Measurements from ENCODE around the gene ENAH. TPM values are rescaled to one million over a fixed set of nuclear protein-coding genes. Genes with fewer than 3 reads are reported as not detected.
"Not testable (repeated sequence)": the region's sequence is repeated elsewhere in the genome, so short reads cannot be mapped to it uniquely, and the experiment has no call there.

ENAH gene
- total RNA-seq, 1 experiment from 2014 or later = 160 TPM

GRCh38 chr1:225514671-225515081, 138.2 kb downstream of the ENAH start:
- Histone ChIP-seq H3K36me3 (replicated peaks; ENCODE audit: control insufficient read depth, insufficient read depth, low read length) (peaks cover 7% of the 10 kb centered on the region), H3K4me3 (ENCODE audit: insufficient read depth, low read depth, low read length) (no peak overlapping the region), H3K27me3 (ENCODE audit: control insufficient read depth, insufficient read depth, low read length) (no peaks in the 10 kb centered on the region)
- peak; percentile 58 for DNase-seq

GRCh38 chr1:225513576-225513975, 139.3 kb downstream of the ENAH start:
- not testable (repeated sequence) for DNase-seq; H3K4me3 ChIP-seq (ENCODE audit: insufficient read depth, low read depth, low read length); H3K27me3 ChIP-seq (ENCODE audit: control insufficient read depth, insufficient read depth, low read length); H3K36me3 ChIP-seq (replicated peaks; ENCODE audit: control insufficient read depth, insufficient read depth, low read length)

- no peak for DNase-seq
- Histone ChIP-seq H3K36me3 (replicated peaks; ENCODE audit: control insufficient read depth, insufficient read depth, low read length) (peaks cover 6% of the 10 kb centered on the region), H3K4me3 (ENCODE audit: insufficient read depth, low read depth, low read length) (no peak overlapping the region), H3K27me3 (ENCODE audit: control insufficient read depth, insufficient read depth, low read length) (no peaks in the 10 kb centered on the region)
Observed at GRCh38 chr1:225511828-225512381, 141.0 kb downstream of the ENAH start.

- not testable (repeated sequence) for H3K27me3 ChIP-seq (ENCODE audit: control insufficient read depth, insufficient read depth, low read length); H3K4me3 ChIP-seq (ENCODE audit: insufficient read depth, low read depth, low read length); DNase-seq
- peaks cover 12% of the 10 kb centered on the region for H3K36me3 ChIP-seq (replicated peaks; ENCODE audit: control insufficient read depth, insufficient read depth, low read length)
Observed at GRCh38 chr1:225510740-225511139, 142.2 kb downstream of the ENAH start.

- Histone ChIP-seq H3K27me3 (ENCODE audit: control insufficient read depth, insufficient read depth, low read length) (no peaks in the 10 kb centered on the region), H3K36me3 (replicated peaks; ENCODE audit: control insufficient read depth, insufficient read depth, low read length) (peaks cover 12% of the 10 kb centered on the region), H3K4me3 (ENCODE audit: insufficient read depth, low read depth, low read length) (no peak overlapping the region)
- no peak for DNase-seq
Observed at GRCh38 chr1:225509770-225510169, 143.2 kb downstream of the ENAH start.

GRCh38 chr1:225509376-225509707, 143.6 kb downstream of the ENAH start:
- DNase-seq = no peak
- Histone ChIP-seq H3K27me3 (ENCODE audit: control insufficient read depth, insufficient read depth, low read length) (no peaks in the 10 kb centered on the region), H3K36me3 (replicated peaks; ENCODE audit: control insufficient read depth, insufficient read depth, low read length) (peaks cover 12% of the 10 kb centered on the region), H3K4me3 (ENCODE audit: insufficient read depth, low read depth, low read length) (no peak overlapping the region)

- DNase-seq = peak; percentile 35
- Histone ChIP-seq H3K36me3 (replicated peaks; ENCODE audit: control insufficient read depth, insufficient read depth, low read length) (peaks cover 12% of the 10 kb centered on the region), H3K4me3 (ENCODE audit: insufficient read depth, low read depth, low read length) (no peak overlapping the region), H3K27me3 (ENCODE audit: control insufficient read depth, insufficient read depth, low read length) (no peaks in the 10 kb centered on the region)
Observed at GRCh38 chr1:225508538-225509375, 144.2 kb downstream of the ENAH start.

GRCh38 chr1:225506727-225507126, 146.2 kb downstream of the ENAH start:
- H3K36me3 ChIP-seq (replicated peaks; ENCODE audit: control insufficient read depth, insufficient read depth, low read length) = peaks cover 10% of the 10 kb centered on the region
- no peaks in the 10 kb centered on the region for H3K27me3 ChIP-seq (ENCODE audit: control insufficient read depth, insufficient read depth, low read length)
- no peak overlapping the region for H3K4me3 ChIP-seq (ENCODE audit: insufficient read depth, low read depth, low read length)
- DNase-seq = no peak

- H3K36me3 ChIP-seq (replicated peaks; ENCODE audit: control insufficient read depth, insufficient read depth, low read length) = peaks cover 10% of the 10 kb centered on the region
- no peak overlapping the region for H3K4me3 ChIP-seq (ENCODE audit: insufficient read depth, low read depth, low read length)
- DNase-seq = no peak
- H3K27me3 ChIP-seq (ENCODE audit: control insufficient read depth, insufficient read depth, low read length) = no peaks in the 10 kb centered on the region
Observed at GRCh38 chr1:225504776-225505175, 148.1 kb downstream of the ENAH start.

- peaks cover 6% of the 10 kb centered on the region for H3K36me3 ChIP-seq (replicated peaks; ENCODE audit: control insufficient read depth, insufficient read depth, low read length)
Observed at GRCh38 chr1:225500624-225501192, 152.2 kb downstream of the ENAH start.

GRCh38 chr1:225498549-225499136, 154.3 kb downstream of the ENAH start:
- Histone ChIP-seq H3K4me3 (ENCODE audit: insufficient read depth, low read depth, low read length) (no peak overlapping the region), H3K36me3 (replicated peaks; ENCODE audit: control insufficient read depth, insufficient read depth, low read length) (peaks cover 6% of the 10 kb centered on the region), H3K27me3 (ENCODE audit: control insufficient read depth, insufficient read depth, low read length) (no peaks in the 10 kb centered on the region)
- DNase-seq = no peak

More at GRCh38 chr1:225500624-225501192, 152.2 kb downstream of the ENAH start:
- no peak overlapping the region for H3K4me3 ChIP-seq (ENCODE audit: insufficient read depth, low read depth, low read length)
- DNase-seq = no peak
- H3K27me3 ChIP-seq (ENCODE audit: control insufficient read depth, insufficient read depth, low read length) = no peaks in the 10 kb centered on the region

GRCh38 chr1:225494789-225495359, 158.0 kb downstream of the ENAH start:
- no peaks in the 10 kb centered on the region for H3K27me3 ChIP-seq (ENCODE audit: control insufficient read depth, insufficient read depth, low read length)
- H3K4me3 ChIP-seq (ENCODE audit: insufficient read depth, low read depth, low read length) = no peak overlapping the region
- no peak for DNase-seq
- peaks cover 6% of the 10 kb centered on the region for H3K36me3 ChIP-seq (replicated peaks; ENCODE audit: control insufficient read depth, insufficient read depth, low read length)

GRCh38 chr1:225493591-225494246, 159.2 kb downstream of the ENAH start:
- Histone ChIP-seq H3K36me3 (replicated peaks; ENCODE audit: control insufficient read depth, insufficient read depth, low read length) (peaks cover 5% of the 10 kb centered on the region), H3K27me3 (ENCODE audit: control insufficient read depth, insufficient read depth, low read length) (no peaks in the 10 kb centered on the region), H3K4me3 (ENCODE audit: insufficient read depth, low read depth, low read length) (no peak overlapping the region)
- no peak for DNase-seq

- no peak for DNase-seq
- Histone ChIP-seq H3K36me3 (replicated peaks; ENCODE audit: control insufficient read depth, insufficient read depth, low read length) (no peaks in the 10 kb centered on the region), H3K4me3 (ENCODE audit: insufficient read depth, low read depth, low read length) (no peak overlapping the region), H3K27me3 (ENCODE audit: control insufficient read depth, insufficient read depth, low read length) (no peaks in the 10 kb centered on the region)
Observed at GRCh38 chr1:225488676-225489075, 164.2 kb downstream of the ENAH start.
